Kidney tubule cell (primary cell): ENCODE measurements around the gene CHMP4B.

Experiments used
- DNase-seq: peaks from one replicate; pipeline ENCODE4 v3.0.0-alpha.2; 2018; ENCODE audit warnings: low spot score

The CHMP4B gene

GRCh38 chr20:33900521-33901131 lies 89.5 kb downstream of the CHMP4B start:
- no peak for DNase-seq

GRCh38 chr20:33901132-33901523 lies 90.0 kb downstream of the CHMP4B start:
- no peak for DNase-seq

- DNase-seq, result no peak
Observed at GRCh38 chr20:33902011-33902410, 90.9 kb downstream of the CHMP4B start.
